ENCODE results near the gene GARS1.

GARS1 gene

DNA sequence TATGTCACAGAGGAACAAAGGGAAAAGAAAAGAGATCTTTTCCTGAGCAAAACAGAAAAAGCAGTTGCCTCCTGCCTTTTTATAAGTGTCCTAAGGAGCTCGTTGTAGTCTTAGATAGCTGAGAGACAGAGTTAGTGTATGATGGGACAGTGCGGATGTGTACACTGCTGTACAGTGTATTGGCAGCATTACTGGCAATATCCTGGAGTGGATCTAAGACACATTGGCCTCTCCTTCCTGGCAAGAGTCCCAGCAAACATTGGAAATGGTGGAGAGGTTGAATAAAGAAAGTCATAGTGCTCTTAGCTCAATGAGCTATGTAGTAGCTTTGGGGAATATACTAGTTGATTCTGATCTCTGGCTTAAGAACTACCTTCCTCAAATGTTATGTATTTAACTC lies 22.7 kb downstream of the GARS1 start:
- Histone ChIP-seq H4K20me1 (ENCODE audit: insufficient read depth, low read length) (no peaks in the 10 kb centered on the region), H3K36me3 (ENCODE audit: insufficient read depth, low read length) (peaks cover 95% of the 10 kb centered on the region), H3K9me2 (ENCODE audit: low read depth, low read length) (no peaks in the 10 kb centered on the region), H3K4me2 (ENCODE audit: low read length) (no peak overlapping the region), H3K79me2 (ENCODE audit: insufficient read depth, low read length) (no peaks in the 10 kb centered on the region), H3K9me3 (ENCODE audit: low read length) (no peaks in the 10 kb centered on the region), H3K4me1 (ENCODE audit: insufficient read depth, low read length, severe bottlenecking) (no peaks in the 10 kb centered on the region), H3K9ac (ENCODE audit: low read length) (no peak overlapping the region), H2AFZ (ENCODE audit: low read length) (no peak overlapping the region), H3K27ac (ENCODE audit: low read depth, low read length, poor library complexity, severe bottlenecking) (no peak overlapping the region), H3K27me3 (ENCODE audit: insufficient read depth, low read length) (no peaks in the 10 kb centered on the region), H3F3A (ENCODE audit: insufficient read depth, low read length) (no peaks in the 10 kb centered on the region), H3K4me3 (ENCODE audit: low read depth, low read length, poor library complexity, severe bottlenecking) (no peak overlapping the region)
- TF ChIP-seq, protein P1, sequence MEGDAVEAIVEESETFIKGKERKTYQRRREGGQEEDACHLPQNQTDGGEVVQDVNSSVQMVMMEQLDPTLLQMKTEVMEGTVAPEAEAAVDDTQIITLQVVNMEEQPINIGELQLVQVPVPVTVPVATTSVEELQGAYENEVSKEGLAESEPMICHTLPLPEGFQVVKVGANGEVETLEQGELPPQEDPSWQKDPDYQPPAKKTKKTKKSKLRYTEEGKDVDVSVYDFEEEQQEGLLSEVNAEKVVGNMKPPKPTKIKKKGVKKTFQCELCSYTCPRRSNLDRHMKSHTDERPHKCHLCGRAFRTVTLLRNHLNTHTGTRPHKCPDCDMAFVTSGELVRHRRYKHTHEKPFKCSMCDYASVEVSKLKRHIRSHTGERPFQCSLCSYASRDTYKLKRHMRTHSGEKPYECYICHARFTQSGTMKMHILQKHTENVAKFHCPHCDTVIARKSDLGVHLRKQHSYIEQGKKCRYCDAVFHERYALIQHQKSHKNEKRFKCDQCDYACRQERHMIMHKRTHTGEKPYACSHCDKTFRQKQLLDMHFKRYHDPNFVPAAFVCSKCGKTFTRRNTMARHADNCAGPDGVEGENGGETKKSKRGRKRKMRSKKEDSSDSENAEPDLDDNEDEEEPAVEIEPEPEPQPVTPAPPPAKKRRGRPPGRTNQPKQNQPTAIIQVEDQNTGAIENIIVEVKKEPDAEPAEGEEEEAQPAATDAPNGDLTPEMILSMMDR (IDR thresholded peaks at IDR 0.05; ENCODE audit: low read length), result no peak

DNA sequence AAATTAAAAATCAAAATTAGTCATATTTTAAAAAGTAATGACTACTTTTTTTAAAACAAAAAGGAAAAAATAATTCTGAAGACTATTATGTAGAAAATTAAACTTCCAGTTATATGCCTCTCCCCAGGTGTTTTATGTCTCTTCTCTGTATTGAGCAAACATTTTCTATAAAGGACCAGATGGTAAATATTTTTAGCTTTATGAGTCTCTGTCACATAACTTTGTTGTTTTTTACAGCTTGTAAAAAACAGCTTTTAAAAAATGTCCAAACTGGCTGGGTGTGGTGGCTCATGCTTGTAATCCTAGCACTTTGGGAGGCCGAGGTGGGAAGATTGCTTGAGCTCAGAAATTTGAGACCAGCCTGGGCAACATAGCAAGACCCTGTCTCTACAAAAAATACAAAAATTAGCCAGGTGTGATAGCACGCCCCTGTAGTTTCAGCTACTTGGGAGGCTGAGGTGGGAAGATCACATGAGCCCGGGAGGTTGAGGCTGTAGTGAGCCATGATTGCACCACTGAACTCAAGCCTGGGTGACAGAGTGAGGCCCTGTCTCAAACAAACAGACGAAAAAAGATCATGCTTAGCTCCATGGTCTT lies 23.5 kb downstream of the GARS1 start:
- no peaks in the 10 kb centered on the region for H3K9me3 ChIP-seq (ENCODE audit: low read length)
- no peaks in the 10 kb centered on the region for H3K27me3 ChIP-seq (ENCODE audit: insufficient read depth, low read length)
- TF ChIP-seq EZH2 (IDR thresholded peaks at IDR 0.05; ENCODE audit: borderline replicate concordance, low read length), result no peak
- TF ChIP-seq, protein P1 (IDR thresholded peaks at IDR 0.05; ENCODE audit: low read length), result no peak
- H2AFZ ChIP-seq (ENCODE audit: low read length), result no peak overlapping the region
- H3K36me3 ChIP-seq (ENCODE audit: insufficient read depth, low read length), result peaks cover 95% of the 10 kb centered on the region
- H3K4me1 ChIP-seq (ENCODE audit: insufficient read depth, low read length, severe bottlenecking), result no peaks in the 10 kb centered on the region
- H3K79me2 ChIP-seq (ENCODE audit: insufficient read depth, low read length), result no peaks in the 10 kb centered on the region
- no peak overlapping the region for H3K4me3 ChIP-seq (ENCODE audit: low read depth, low read length, poor library complexity, severe bottlenecking)
- H3F3A ChIP-seq (ENCODE audit: insufficient read depth, low read length), result no peaks in the 10 kb centered on the region
- H3K9ac ChIP-seq (ENCODE audit: low read length), result no peak overlapping the region
- H3K27ac ChIP-seq (ENCODE audit: low read depth, low read length, poor library complexity, severe bottlenecking), result no peak overlapping the region
- no peaks in the 10 kb centered on the region for H4K20me1 ChIP-seq (ENCODE audit: insufficient read depth, low read length)
- no peak overlapping the region for H3K4me2 ChIP-seq (ENCODE audit: low read length)
- H3K9me2 ChIP-seq (ENCODE audit: low read depth, low read length), result no peaks in the 10 kb centered on the region

DNA sequence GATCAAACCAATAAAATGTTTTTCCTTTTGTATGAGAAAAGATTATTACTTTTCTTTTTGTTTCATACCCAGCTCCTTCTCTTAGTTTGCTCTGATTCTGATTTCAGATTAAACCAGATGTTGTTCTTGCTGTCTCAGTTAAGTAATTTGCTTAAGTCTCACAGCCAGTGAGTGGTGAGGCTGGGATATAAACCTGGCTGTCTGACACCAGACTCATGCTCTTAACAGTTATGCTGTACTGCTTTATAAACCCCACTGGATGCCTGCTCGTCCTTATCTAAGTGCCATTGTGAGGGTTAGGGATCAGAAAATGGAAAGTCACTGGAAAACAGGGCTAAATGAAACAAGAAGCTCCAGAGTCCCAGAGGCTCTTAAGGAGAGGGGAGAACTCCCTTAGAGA lies 24.3 kb downstream of the GARS1 start:
- Histone ChIP-seq H3K27me3 (ENCODE audit: insufficient read depth, low read length) (no peaks in the 10 kb centered on the region), H3K4me2 (ENCODE audit: low read length) (no peak overlapping the region), H3K4me3 (ENCODE audit: low read depth, low read length, poor library complexity, severe bottlenecking) (no peak overlapping the region), H2AFZ (ENCODE audit: low read length) (no peak overlapping the region), H4K20me1 (ENCODE audit: insufficient read depth, low read length) (no peaks in the 10 kb centered on the region), H3K27ac (ENCODE audit: low read depth, low read length, poor library complexity, severe bottlenecking) (no peak overlapping the region), H3K9me3 (ENCODE audit: low read length) (no peaks in the 10 kb centered on the region), H3K4me1 (ENCODE audit: insufficient read depth, low read length, severe bottlenecking) (no peaks in the 10 kb centered on the region), H3K9me2 (ENCODE audit: low read depth, low read length) (no peaks in the 10 kb centered on the region), H3K79me2 (ENCODE audit: insufficient read depth, low read length) (no peaks in the 10 kb centered on the region), H3K36me3 (ENCODE audit: insufficient read depth, low read length) (peaks cover 95% of the 10 kb centered on the region), H3K9ac (ENCODE audit: low read length) (no peak overlapping the region), H3F3A (ENCODE audit: insufficient read depth, low read length) (no peaks in the 10 kb centered on the region)
- no peak for TF ChIP-seq EZH2 (IDR thresholded peaks at IDR 0.05; ENCODE audit: borderline replicate concordance, low read length)
- TF ChIP-seq, protein P1 (IDR thresholded peaks at IDR 0.05; ENCODE audit: low read length), result no peak
